GM21528 (cell line): ENCODE results near the gene ZFPM1.

ENCODE experiments used
- ATAC-seq: cut with Tn5 transposase; IDR thresholded peaks from one replicate; pipeline ENCODE4 v1.9.1; 2021; ENCODE audit warnings: mild to moderate bottlenecking, moderate library complexity; ENCODE audit not compliant: unreplicated experiment, low FRiP score

Gene ZFPM1

GRCh38 chr16:88582912-88583575, 130.0 kb downstream of the ZFPM1 start:
- ATAC-seq = no peak

- ATAC-seq = no peak
Measured at GRCh38 chr16:88584676-88585075, 131.6 kb downstream of the ZFPM1 start.

- ATAC-seq = no peak
Measured at GRCh38 chr16:88585269-88585668, 132.2 kb downstream of the ZFPM1 start.

- ATAC-seq = no peak
Measured at GRCh38 chr16:88585927-88586581, 133.0 kb downstream of the ZFPM1 start.
